HEK293T (cell line): ENCODE measurements around the gene ILK.

Source experiments
- CTCF ChIA-PET: fragments of 350-600 bp; formaldehyde crosslinking; extraction: SDS; loops from one replicate; lab custom pipeline; 2021; ENCODE audit warnings: antibody characterized with exemption, inconsistent platforms; lab: Yijun Ruan, JAX
- POLR2A ChIA-PET: fragments of 350-600 bp; formaldehyde crosslinking; extraction: SDS; loops from one replicate; lab custom pipeline; 2020; ENCODE audit warnings: antibody characterized with exemption, inconsistent platforms; lab: Yijun Ruan, JAX
- DNase-seq: peaks from one replicate; pipeline ENCODE4 v3.0.0; 2012; ENCODE audit warnings: mixed read lengths; ENCODE audit errors: extremely low spot score
- ARNT ChIP-seq: fragments of 450-650 bp; IDR thresholded peaks from 2 replicates; pipeline ENCODE4 v1.6.1; 2017; ENCODE audit warnings: mild to moderate bottlenecking
- BHLHE40 ChIP-seq: fragments of 450-650 bp; IDR thresholded peaks from 2 replicates; pipeline ENCODE4 v1.6.1; 2016; ENCODE audit warnings: mild to moderate bottlenecking, moderate library complexity, borderline replicate concordance
- CTBP1 ChIP-seq: fragments of 450-650 bp; IDR thresholded peaks from 2 replicates; pipeline ENCODE4 v1.6.1; 2016; ENCODE audit warnings: borderline replicate concordance
- ELF4 ChIP-seq: fragments of 450-650 bp; IDR thresholded peaks from 2 replicates; pipeline ENCODE4 v1.6.1; 2017; ENCODE audit warnings: antibody characterized with exemption
- FOXA1 ChIP-seq: fragments of 450-650 bp; IDR thresholded peaks from 2 replicates; pipeline ENCODE4 v1.6.1; 2016; ENCODE audit warnings: mild to moderate bottlenecking
- FOXK2 ChIP-seq: fragments of 450-650 bp; IDR thresholded peaks from 2 replicates; pipeline ENCODE4 v1.6.1; 2016; ENCODE audit warnings: mild to moderate bottlenecking
- FOXM1 ChIP-seq: fragments of 450-650 bp; IDR thresholded peaks from 2 replicates; pipeline ENCODE4 v1.6.1; 2017; ENCODE audit warnings: mild to moderate bottlenecking, borderline replicate concordance
- HDGF ChIP-seq: fragments of 450-650 bp; IDR thresholded peaks from 2 replicates; pipeline ENCODE4 v1.6.1; 2017; ENCODE audit warnings: antibody characterized with exemption, borderline replicate concordance
- L3MBTL2 ChIP-seq: fragments of 450-650 bp; conservative IDR thresholded peaks from 2 replicates; pipeline ENCODE4 v1.6.1; 2016; ENCODE audit warnings: mild to moderate bottlenecking
- LEF1 ChIP-seq: fragments of 450-650 bp; IDR thresholded peaks from 2 replicates; pipeline ENCODE4 v1.6.1; 2017; ENCODE audit warnings: mild to moderate bottlenecking, borderline replicate concordance
- NFRKB ChIP-seq: fragments of 450-650 bp; IDR thresholded peaks from 2 replicates; pipeline ENCODE4 v1.6.1; 2016; ENCODE audit warnings: mild to moderate bottlenecking, moderate library complexity
- PKNOX1 ChIP-seq: fragments of 450-650 bp; IDR thresholded peaks from 2 replicates; pipeline ENCODE4 v1.6.1; 2016
- SP1 ChIP-seq: fragments of 450-650 bp; IDR thresholded peaks from 2 replicates; pipeline ENCODE4 v1.6.1; 2017
- SUZ12 ChIP-seq: fragments of 450-650 bp; IDR thresholded peaks from 2 replicates; pipeline ENCODE4 v1.6.1; 2016; ENCODE audit warnings: mild to moderate bottlenecking
- TARDBP ChIP-seq: fragments of 450-650 bp; IDR thresholded peaks from 2 replicates; pipeline ENCODE4 v1.6.1; 2016
- ZNF384 ChIP-seq: fragments of 450-650 bp; IDR thresholded peaks from 2 replicates; pipeline ENCODE4 v1.6.1; 2016

ILK gene

GRCh38 chr11:6586434-6587359 is 16.9 kb upstream of the ILK start:
- TF ChIP-seq ARNT (no peak), CTBP1 (no peak), SUZ12 (no peak), NFRKB (no peak), FOXK2 (no peak), HDGF (no peak), SP1 (no peak), ZNF384 (no peak), PKNOX1 (no peak), ELF4 (no peak), FOXM1 (no peak), BHLHE40 (no peak), LEF1 (no peak), TARDBP (no peak), FOXA1 (no peak), L3MBTL2 (no peak)
- ChIA-PET POLR2A (interaction anchor here (0.5 to 1.3 kb wide), 2 partner anchors 16 to 42 kb away, joined by 3 read pairs; partner anchors contain the start of genes ILK and RRP8), CTCF (no interaction called here)
- no peak for DNase-seq

- ChIA-PET POLR2A (interaction anchor here (1.3 kb wide), 1 partner anchor 16 kb away, joined by 3 read pairs; the partner anchor contains the start of genes ILK and RRP8), CTCF (no interaction called here)
- no peak for DNase-seq
- no peak for TF ChIP-seq L3MBTL2
- TF ChIP-seq CTBP1, result no peak
- no peak for TF ChIP-seq ZNF384
- no peak for TF ChIP-seq BHLHE40
- no peak for TF ChIP-seq SP1
- TF ChIP-seq SUZ12, result no peak
- TF ChIP-seq ARNT, result no peak
- TF ChIP-seq FOXK2, result no peak
- TF ChIP-seq NFRKB, result no peak
Measured at GRCh38 chr11:6587360-6587953, 16.1 kb upstream of the ILK start.

- DNase-seq, result no peak
- CTCF ChIA-PET, result no interaction called here
- POLR2A ChIA-PET, result no interaction called here
- TF ChIP-seq TARDBP, result no peak
- TF ChIP-seq LEF1, result no peak
- TF ChIP-seq FOXK2, result no peak
- no peak for TF ChIP-seq CTBP1
- TF ChIP-seq FOXA1, result no peak
- no peak for TF ChIP-seq ELF4
Measured at GRCh38 chr11:6588018-6588417, 15.6 kb upstream of the ILK start.

- no peak for TF ChIP-seq FOXK2
- CTCF ChIA-PET, result interaction anchor here (1.1 kb wide), 1 partner anchor 74 kb away, joined by 3 read pairs; no protein-coding TSS in a partner anchor
- POLR2A ChIA-PET, result interaction anchor here (0.7 to 2.5 kb wide), 4 partner anchors 9 to 25 kb away, joined by 3 to 8 read pairs (median 3); partner anchors contain the start of genes TAF10 and TPP1
Measured at GRCh38 chr11:6594142-6594768, 9.3 kb upstream of the ILK start.

GRCh38 chr11:6596239-6596877 is 7.2 kb upstream of the ILK start:
- DNase-seq, result no peak
- ChIA-PET CTCF (no interaction called here), POLR2A (interaction anchor here (1.1 to 2.5 kb wide), 2 partner anchors 8 to 16 kb away, joined by 3 to 8 read pairs; partner anchors contain the start of gene TAF10)
- TF ChIP-seq ZNF384 (no peak), TARDBP (no peak)

More at GRCh38 chr11:6594142-6594768, 9.3 kb upstream of the ILK start:
- no peak for DNase-seq

- no peak for TF ChIP-seq SP1
- TF ChIP-seq BHLHE40, result no peak
- TF ChIP-seq FOXM1, result no peak
- no peak for TF ChIP-seq NFRKB
- no peak for TF ChIP-seq CTBP1
- POLR2A ChIA-PET, result interaction anchor here (0.7 kb wide), 1 partner anchor 13 kb away, joined by 3 read pairs; the partner anchor contains the start of gene TAF10
- DNase-seq, result no peak
- CTCF ChIA-PET, result no interaction called here
Measured at GRCh38 chr11:6598555-6598954, 5.0 kb upstream of the ILK start.

GRCh38 chr11:6599449-6599848 is 4.1 kb upstream of the ILK start:
- ChIA-PET CTCF (no interaction called here), POLR2A (no interaction called here)
- DNase-seq, result no peak
- TF ChIP-seq HDGF (no peak), BHLHE40 (no peak), LEF1 (no peak), SUZ12 (no peak), ZNF384 (no peak), FOXK2 (no peak), CTBP1 (no peak), SP1 (no peak), ARNT (no peak), ELF4 (no peak), NFRKB (no peak), L3MBTL2 (no peak), PKNOX1 (no peak), FOXM1 (no peak), FOXA1 (no peak), TARDBP (no peak)
